ENCODE data around the gene FAM241B.

DNA sequence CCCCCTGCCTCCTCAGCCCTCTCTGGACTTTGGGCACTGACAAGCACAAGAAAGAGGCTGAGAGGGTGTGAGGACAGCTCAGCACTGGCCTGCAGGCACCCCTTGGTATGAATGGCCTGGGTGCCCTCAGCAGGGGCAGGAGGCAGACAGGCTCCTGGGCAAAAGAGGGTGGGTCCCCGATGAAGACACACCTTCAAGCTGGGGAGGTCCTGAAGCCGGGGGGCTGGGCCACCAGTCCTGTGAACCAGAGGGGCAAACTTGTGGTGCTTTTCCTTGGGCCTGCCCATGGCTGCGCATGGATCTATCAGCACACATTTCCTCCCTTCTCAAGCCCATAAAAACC is 22.8 kb downstream of the FAM241B start:
- TF ChIP-seq, protein P1, sequence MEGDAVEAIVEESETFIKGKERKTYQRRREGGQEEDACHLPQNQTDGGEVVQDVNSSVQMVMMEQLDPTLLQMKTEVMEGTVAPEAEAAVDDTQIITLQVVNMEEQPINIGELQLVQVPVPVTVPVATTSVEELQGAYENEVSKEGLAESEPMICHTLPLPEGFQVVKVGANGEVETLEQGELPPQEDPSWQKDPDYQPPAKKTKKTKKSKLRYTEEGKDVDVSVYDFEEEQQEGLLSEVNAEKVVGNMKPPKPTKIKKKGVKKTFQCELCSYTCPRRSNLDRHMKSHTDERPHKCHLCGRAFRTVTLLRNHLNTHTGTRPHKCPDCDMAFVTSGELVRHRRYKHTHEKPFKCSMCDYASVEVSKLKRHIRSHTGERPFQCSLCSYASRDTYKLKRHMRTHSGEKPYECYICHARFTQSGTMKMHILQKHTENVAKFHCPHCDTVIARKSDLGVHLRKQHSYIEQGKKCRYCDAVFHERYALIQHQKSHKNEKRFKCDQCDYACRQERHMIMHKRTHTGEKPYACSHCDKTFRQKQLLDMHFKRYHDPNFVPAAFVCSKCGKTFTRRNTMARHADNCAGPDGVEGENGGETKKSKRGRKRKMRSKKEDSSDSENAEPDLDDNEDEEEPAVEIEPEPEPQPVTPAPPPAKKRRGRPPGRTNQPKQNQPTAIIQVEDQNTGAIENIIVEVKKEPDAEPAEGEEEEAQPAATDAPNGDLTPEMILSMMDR (IDR thresholded peaks at IDR 0.05) = no peak
- no peak for TF ChIP-seq EZH2 (IDR thresholded peaks at IDR 0.05; ENCODE audit: borderline replicate concordance, insufficient read depth, low read depth, low read length, poor library complexity, severe bottlenecking)
